ENCODE results near the gene MAPKAPK2. TPM values are rescaled to one million over a fixed set of nuclear protein-coding genes. Genes with fewer than 3 reads are reported as not detected.

Gene MAPKAPK2
- total RNA-seq, 1 donor: 69.8 TPM

GRCh38 chr1:206668351-206668750, 16.4 kb upstream of the MAPKAPK2 start:
- Histone ChIP-seq H3K4me3 (ENCODE audit: low read length) (no peak overlapping the region), H3K9me3 (ENCODE audit: low read depth, low read length) (no peaks in the 10 kb centered on the region), H3K27me3 (ENCODE audit: insufficient read depth, low read length) (peaks cover 17% of the 10 kb centered on the region), H3K4me1 (ENCODE audit: insufficient read depth, low read length) (peaks cover 37% of the 10 kb centered on the region)

- Histone ChIP-seq H3K9me3 (ENCODE audit: low read depth, low read length) (no peaks in the 10 kb centered on the region), H3K4me1 (ENCODE audit: insufficient read depth, low read length) (peaks cover 37% of the 10 kb centered on the region), H3K4me3 (ENCODE audit: low read length) (no peak overlapping the region), H3K27me3 (ENCODE audit: insufficient read depth, low read length) (peaks cover 13% of the 10 kb centered on the region)
Observed at GRCh38 chr1:206668874-206669410, 15.8 kb upstream of the MAPKAPK2 start.

- peaks cover 37% of the 10 kb centered on the region for H3K4me1 ChIP-seq (ENCODE audit: insufficient read depth, low read length)
- no peaks in the 10 kb centered on the region for H3K9me3 ChIP-seq (ENCODE audit: low read depth, low read length)
- no peak overlapping the region for H3K4me3 ChIP-seq (ENCODE audit: low read length)
- peaks cover 13% of the 10 kb centered on the region for H3K27me3 ChIP-seq (ENCODE audit: insufficient read depth, low read length)
Observed at GRCh38 chr1:206672011-206672688, 12.6 kb upstream of the MAPKAPK2 start.

- Histone ChIP-seq H3K4me3 (ENCODE audit: low read length) (no peak overlapping the region), H3K4me1 (ENCODE audit: insufficient read depth, low read length) (peaks cover 37% of the 10 kb centered on the region), H3K27me3 (ENCODE audit: insufficient read depth, low read length) (peaks cover 13% of the 10 kb centered on the region), H3K9me3 (ENCODE audit: low read depth, low read length) (no peaks in the 10 kb centered on the region)
Observed at GRCh38 chr1:206672844-206673758, 11.6 kb upstream of the MAPKAPK2 start.

- Histone ChIP-seq H3K4me1 (ENCODE audit: insufficient read depth, low read length) (peaks cover 33% of the 10 kb centered on the region), H3K4me3 (ENCODE audit: low read length) (no peak overlapping the region), H3K27me3 (ENCODE audit: insufficient read depth, low read length) (peaks cover 13% of the 10 kb centered on the region), H3K9me3 (ENCODE audit: low read depth, low read length) (no peaks in the 10 kb centered on the region)
Observed at GRCh38 chr1:206674236-206674635, 10.5 kb upstream of the MAPKAPK2 start.

- Histone ChIP-seq H3K4me3 (ENCODE audit: low read length) (no peak overlapping the region), H3K27me3 (ENCODE audit: insufficient read depth, low read length) (peaks cover 13% of the 10 kb centered on the region), H3K9me3 (ENCODE audit: low read depth, low read length) (no peaks in the 10 kb centered on the region), H3K4me1 (ENCODE audit: insufficient read depth, low read length) (peaks cover 38% of the 10 kb centered on the region)
Observed at GRCh38 chr1:206674745-206675175, 9.9 kb upstream of the MAPKAPK2 start.

- Histone ChIP-seq H3K9me3 (ENCODE audit: low read depth, low read length) (no peaks in the 10 kb centered on the region), H3K4me3 (ENCODE audit: low read length) (no peak overlapping the region), H3K4me1 (ENCODE audit: insufficient read depth, low read length) (peaks cover 53% of the 10 kb centered on the region), H3K27me3 (ENCODE audit: insufficient read depth, low read length) (peaks cover 2% of the 10 kb centered on the region)
Observed at GRCh38 chr1:206676499-206676898, 8.2 kb upstream of the MAPKAPK2 start.

- Histone ChIP-seq H3K4me3 (ENCODE audit: low read length) (no peak overlapping the region), H3K27me3 (ENCODE audit: insufficient read depth, low read length) (no peaks in the 10 kb centered on the region), H3K4me1 (ENCODE audit: insufficient read depth, low read length) (peaks cover 47% of the 10 kb centered on the region), H3K9me3 (ENCODE audit: low read depth, low read length) (no peaks in the 10 kb centered on the region)
Observed at GRCh38 chr1:206678490-206678889, 6.2 kb upstream of the MAPKAPK2 start.

- no peaks in the 10 kb centered on the region for H3K27me3 ChIP-seq (ENCODE audit: insufficient read depth, low read length)
- H3K9me3 ChIP-seq (ENCODE audit: low read depth, low read length): no peaks in the 10 kb centered on the region
- H3K4me3 ChIP-seq (ENCODE audit: low read length): no peak overlapping the region
- peaks cover 49% of the 10 kb centered on the region for H3K4me1 ChIP-seq (ENCODE audit: insufficient read depth, low read length)
Observed at GRCh38 chr1:206679738-206680211, 4.9 kb upstream of the MAPKAPK2 start.

GRCh38 chr1:206680279-206680678, 4.4 kb upstream of the MAPKAPK2 start:
- Histone ChIP-seq H3K9me3 (ENCODE audit: low read depth, low read length) (no peaks in the 10 kb centered on the region), H3K4me3 (ENCODE audit: low read length) (no peak overlapping the region), H3K4me1 (ENCODE audit: insufficient read depth, low read length) (peaks cover 49% of the 10 kb centered on the region), H3K27me3 (ENCODE audit: insufficient read depth, low read length) (no peaks in the 10 kb centered on the region)

- H3K4me1 ChIP-seq (ENCODE audit: insufficient read depth, low read length): peaks cover 51% of the 10 kb centered on the region
- H3K4me3 ChIP-seq (ENCODE audit: low read length): no peak overlapping the region
- H3K9me3 ChIP-seq (ENCODE audit: low read depth, low read length): no peaks in the 10 kb centered on the region
- no peaks in the 10 kb centered on the region for H3K27me3 ChIP-seq (ENCODE audit: insufficient read depth, low read length)
Observed at GRCh38 chr1:206681359-206681758, 3.3 kb upstream of the MAPKAPK2 start.

- Histone ChIP-seq H3K9me3 (ENCODE audit: low read depth, low read length) (no peaks in the 10 kb centered on the region), H3K4me3 (ENCODE audit: low read length) (no peak overlapping the region), H3K27me3 (ENCODE audit: insufficient read depth, low read length) (no peaks in the 10 kb centered on the region), H3K4me1 (ENCODE audit: insufficient read depth, low read length) (peaks cover 59% of the 10 kb centered on the region)
Observed at GRCh38 chr1:206682111-206682510, 2.6 kb upstream of the MAPKAPK2 start.

- H3K27me3 ChIP-seq (ENCODE audit: insufficient read depth, low read length): no peaks in the 10 kb centered on the region
- H3K9me3 ChIP-seq (ENCODE audit: low read depth, low read length): no peaks in the 10 kb centered on the region
- peaks cover 71% of the 10 kb centered on the region for H3K4me1 ChIP-seq (ENCODE audit: insufficient read depth, low read length)
- H3K4me3 ChIP-seq (ENCODE audit: low read length): no peak overlapping the region
Observed at GRCh38 chr1:206683313-206683712, 1.4 kb upstream of the MAPKAPK2 start.

- no peaks in the 10 kb centered on the region for H3K27me3 ChIP-seq (ENCODE audit: insufficient read depth, low read length)
- H3K4me1 ChIP-seq (ENCODE audit: insufficient read depth, low read length): peaks cover 76% of the 10 kb centered on the region
- H3K9me3 ChIP-seq (ENCODE audit: low read depth, low read length): no peaks in the 10 kb centered on the region
- no peak overlapping the region for H3K4me3 ChIP-seq (ENCODE audit: low read length)
Observed at GRCh38 chr1:206684003-206684402, 702 bp upstream of the MAPKAPK2 start.

- H3K4me1 ChIP-seq (ENCODE audit: insufficient read depth, low read length): peaks cover 74% of the 10 kb centered on the region
- H3K9me3 ChIP-seq (ENCODE audit: low read depth, low read length): no peaks in the 10 kb centered on the region
- no peaks in the 10 kb centered on the region for H3K27me3 ChIP-seq (ENCODE audit: insufficient read depth, low read length)
- H3K4me3 ChIP-seq (ENCODE audit: low read length): peak overlapping the region; percentile 73
Observed at GRCh38 chr1:206685334-206685768, 646 bp downstream of the MAPKAPK2 start.

Measured in mononuclear cell (primary cell).